ENCODE measurements around the gene ATP6V1E1. TPM values are rescaled to one million over a fixed set of nuclear protein-coding genes. Genes with fewer than 3 reads are reported as not detected.

Gene ATP6V1E1
- total RNA-seq, 4 donors from 2014 or later, result 159 to 181 (median 165) TPM

- no peak for TF ChIP-seq CTCF (IDR thresholded peaks at IDR 0.05; ENCODE audit: low read depth)
Observed at GRCh38 chr22:17629641-17630040, 1.1 kb upstream of the ATP6V1E1 start.

GRCh38 chr22:17629173-17629489, 582 bp upstream of the ATP6V1E1 start:
- no peak for TF ChIP-seq CTCF (IDR thresholded peaks at IDR 0.05; ENCODE audit: low read depth)

- TF ChIP-seq CTCF (IDR thresholded peaks at IDR 0.05; ENCODE audit: low read depth), result no peak
Observed at GRCh38 chr22:17627961-17628405, 566 bp downstream of the ATP6V1E1 start.

GRCh38 chr22:17613280-17613679, 15.3 kb downstream of the ATP6V1E1 start:
- no peak for TF ChIP-seq CTCF (IDR thresholded peaks at IDR 0.05; ENCODE audit: low read depth)

- TF ChIP-seq CTCF (IDR thresholded peaks at IDR 0.05; ENCODE audit: low read depth), result no peak
Observed at GRCh38 chr22:17612057-17612456, 16.5 kb downstream of the ATP6V1E1 start.

- no peak for TF ChIP-seq CTCF (IDR thresholded peaks at IDR 0.05; ENCODE audit: low read depth)
Observed at GRCh38 chr22:17607891-17608521, 20.5 kb downstream of the ATP6V1E1 start.

GRCh38 chr22:17606496-17606895, 22.1 kb downstream of the ATP6V1E1 start:
- no peak for TF ChIP-seq CTCF (IDR thresholded peaks at IDR 0.05; ENCODE audit: low read depth)
